Lower leg skin (tissue), 3 donors: ENCODE measurements around the gene DUSP6.

Source experiments
- CTCF ChIP-seq, 3 donors: fragments of 450-650 bp; IDR thresholded peaks; one replicate each; pipeline ENCODE4 v1.5.1; 2016; ENCODE audit warnings: antibody characterized with exemption in 3 of 3, mild to moderate bottlenecking in 3 of 3, moderate library complexity in 2 of 3
- POLR2A ChIP-seq, 2 donors: fragments of 450-650 bp; IDR thresholded peaks; one replicate each; pipeline ENCODE4 v1.6.1; 2016 to 2017; ENCODE audit warnings: antibody characterized with exemption in 2 of 2, mild to moderate bottlenecking in 1 of 2, moderate library complexity in 1 of 2

- no peak for TF ChIP-seq CTCF (IDR thresholded peaks at IDR 0.05)
- TF ChIP-seq POLR2A (IDR thresholded peaks at IDR 0.05) = no peak
Observed at GRCh38 chr12:89395712-89396111, 43.4 kb upstream of the DUSP6 start.
